Measurements from ENCODE around the gene CLDN6. TPM values are rescaled to one million over a fixed set of nuclear protein-coding genes. Genes with fewer than 3 reads are reported as not detected.
A peak's percentile ranks its signal among the peaks of the same experiment; 100 is the strongest.

CLDN6 gene
- total RNA-seq (under 1 TPM; 0.55 to 0.74 TPM), polyA plus RNA-seq (ENCODE audit: insufficient read depth, low read depth, low replicate concordance) (0.70 TPM)
- long read RNA-seq, donor 1, partial matches to known transcripts: 0 of 2 reads
- long read RNA-seq, donor 1, other reads (novel, unspliced or antisense): 0 of 2 reads
- long read RNA-seq, donor 2, partial matches to known transcripts: 0 of 2 reads
- long read RNA-seq, donor 2, other reads (novel, unspliced or antisense): 0 of 2 reads

GRCh38 chr16:3017794-3018506, at the start of gene CLDN6:
TSS of gene CLDN6 (minus strand) at chr16:3018183. CDS start at chr16:3016021, 2,162 bp downstream.
- TF ChIP-seq POLR2A (IDR thresholded peaks at IDR 0.05): no peak
- peak in 1 of 3 experiments; percentile 11 for TF ChIP-seq CTCF (IDR thresholded peaks at IDR 0.05)
- DNase-seq: no peak
- Histone ChIP-seq H3K27me3 (no peaks in the 10 kb centered on the region), H3K27ac (no peak within 1 kb of the TSS), H3K4me1 (peaks cover 28% of the 10 kb centered on the region), H3K4me3 (peak within 1 kb of the TSS; percentile 9 to 43), H3K36me3 (ENCODE audit: low read depth, missing control alignments) (no peaks in the 10 kb centered on the region), H3K9me3 (no peaks in the 10 kb centered on the region)
- intact Hi-C loops (cut with DNase I; ENCODE audit: low total_unique reads): no loop called here
- 5 to 10% methylated on average over 10 to 45 of the region's 52 CpGs for WGBS, 2 donors

- no peaks in the 10 kb centered on the region for H3K9me3 ChIP-seq
- H3K4me3 ChIP-seq: no peak overlapping the region
- no peak for DNase-seq
- peaks cover 13% of the 10 kb centered on the region for H3K4me1 ChIP-seq
- H3K36me3 ChIP-seq (ENCODE audit: low read depth, missing control alignments): no peaks in the 10 kb centered on the region
- intact Hi-C loops (cut with DNase I; ENCODE audit: low total_unique reads): no loop called here
- no peak overlapping the region for H3K27ac ChIP-seq
- WGBS, 2 donors: 86 to 97% methylated on average over 5 to 7 of the region's 7 CpGs
- TF ChIP-seq CTCF (IDR thresholded peaks at IDR 0.05) (no peak), POLR2A (IDR thresholded peaks at IDR 0.05) (no peak)
- H3K27me3 ChIP-seq: no peaks in the 10 kb centered on the region
Observed at GRCh38 chr16:3066440-3066748, 48.4 kb upstream of the CLDN6 start.

GRCh38 chr16:3065742-3066439, 47.9 kb upstream of the CLDN6 start:
- DNase-seq: no peak
- Histone ChIP-seq H3K27ac (peak overlapping the region in 1 of 2 donors; percentile 66), H3K27me3 (no peaks in the 10 kb centered on the region), H3K4me1 (peaks cover 13% of the 10 kb centered on the region), H3K4me3 (peak overlapping the region in 1 of 2 donors; percentile 26), H3K9me3 (no peaks in the 10 kb centered on the region), H3K36me3 (ENCODE audit: low read depth, missing control alignments) (no peaks in the 10 kb centered on the region)
- TF ChIP-seq CTCF (IDR thresholded peaks at IDR 0.05) (no peak), POLR2A (IDR thresholded peaks at IDR 0.05) (no peak)
- 52 to 68% methylated on average over 16 to 26 of the region's 26 CpGs for WGBS, 2 donors
- intact Hi-C loops (cut with DNase I; ENCODE audit: low total_unique reads): no loop called here

- Histone ChIP-seq H3K4me3 (peak within 1 kb of the TSS in 1 of 2 donors; percentile 26), H3K9me3 (no peaks in the 10 kb centered on the region), H3K36me3 (ENCODE audit: low read depth, missing control alignments) (no peaks in the 10 kb centered on the region), H3K4me1 (peaks cover 13% of the 10 kb centered on the region), H3K27me3 (no peaks in the 10 kb centered on the region), H3K27ac (peak within 1 kb of the TSS; percentile 50 to 66)
- DNase-seq: peak; percentile 83
- intact Hi-C loops (cut with DNase I; ENCODE audit: low total_unique reads): no loop called here
- TF ChIP-seq CTCF (IDR thresholded peaks at IDR 0.05) (no peak), POLR2A (IDR thresholded peaks at IDR 0.05) (no peak)
- WGBS, 2 donors: 41 to 45% methylated on average over 11 to 13 of the region's 13 CpGs
Observed at GRCh38 chr16:3065069-3065741, 47.2 kb upstream of the CLDN6 start, which contains the start of gene IL32. TSS of gene IL32 (plus strand) at chr16:3065640. CDS start at chr16:3065812, 172 bp downstream.

All from testis (tissue), 5 donors.